Type B pancreatic cell (in vitro differentiated cells): ENCODE results near the gene FRRS1. TPM values are rescaled to one million over a fixed set of nuclear protein-coding genes. Genes with fewer than 3 reads are reported as not detected.
"Not testable (repeated sequence)": the region's sequence is repeated elsewhere in the genome, so short reads cannot be mapped to it uniquely, and the experiment has no call there.

Experiments used
- DNase-seq: peaks from one replicate; pipeline ENCODE4 v3.0.0; 2021; ENCODE audit warnings: mixed read lengths; ENCODE audit not compliant: unreplicated experiment; ENCODE audit errors: extremely low spot score
- H3K27ac Mint-ChIP-seq: 2 replicates; pipeline ENCODE4 v1.8.0; 2021; ENCODE audit warnings: mild to moderate bottlenecking, mixed read lengths
- H3K27me3 Mint-ChIP-seq: 2 replicates; pipeline ENCODE4 v1.8.0; 2021; ENCODE audit warnings: mixed read lengths
- H3K36me3 Mint-ChIP-seq: 2 replicates; pipeline ENCODE4 v1.8.0; 2021; ENCODE audit warnings: mixed read lengths
- H3K4me1 Mint-ChIP-seq: one replicate; pipeline ENCODE4 v1.8.0; 2021; ENCODE audit warnings: mixed read lengths; ENCODE audit not compliant: unreplicated experiment
- H3K4me3 Mint-ChIP-seq: 2 replicates; pipeline ENCODE4 v1.8.0; 2021; ENCODE audit warnings: mild to moderate bottlenecking, mixed read lengths
- H3K9me3 Mint-ChIP-seq: 2 replicates; pipeline ENCODE4 v1.8.0; 2021; ENCODE audit warnings: mixed read lengths
- total RNA-seq: library from RNA; stranded (reverse); gene quantifications from 2 replicates; pipeline ENCODE4 v1.2.1, GENCODE V29; 2021; ENCODE audit warnings: low replicate concordance
- TF ChIP-seq, protein P1 (sequence below): fragments of 200-600 bp; sonication (generic); conservative IDR thresholded peaks from 2 replicates; pipeline ENCODE4 v1.5.0; 2021; ENCODE audit warnings: antibody characterized with exemption, mild to moderate bottlenecking

Gene FRRS1
- total RNA-seq, 1 donor from 2014 or later: 6.4 TPM

- no peak overlapping the region for H3K4me3 Mint-ChIP-seq
Observed at GRCh38 chr1:99806882-99807281, 40.4 kb upstream of the FRRS1 start.

DNA sequence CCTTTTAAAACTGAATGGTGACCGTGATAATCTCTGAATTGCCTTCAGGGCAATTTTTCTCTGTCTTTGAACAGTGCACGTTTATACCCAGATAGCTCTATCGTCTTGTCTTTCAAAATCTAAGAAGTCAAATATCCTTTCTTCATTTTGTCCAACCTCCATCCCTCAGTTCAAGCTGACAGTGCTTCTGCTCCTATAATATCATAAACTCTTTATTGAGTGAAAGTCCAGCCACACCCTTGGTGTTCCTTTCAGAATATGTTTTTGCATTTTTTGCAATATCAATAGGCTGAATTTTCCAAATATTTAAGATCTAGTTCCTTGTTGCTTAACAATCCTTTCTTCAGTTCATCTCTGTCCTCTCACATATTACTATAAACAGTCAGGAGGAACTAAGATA is 35.1 kb upstream of the FRRS1 start:
- H3K4me3 Mint-ChIP-seq: no peak overlapping the region
- no peaks in the 10 kb centered on the region for H3K9me3 Mint-ChIP-seq
- peaks cover 5% of the 10 kb centered on the region for H3K27me3 Mint-ChIP-seq
- no peak overlapping the region for H3K27ac Mint-ChIP-seq
- TF ChIP-seq, protein P1, sequence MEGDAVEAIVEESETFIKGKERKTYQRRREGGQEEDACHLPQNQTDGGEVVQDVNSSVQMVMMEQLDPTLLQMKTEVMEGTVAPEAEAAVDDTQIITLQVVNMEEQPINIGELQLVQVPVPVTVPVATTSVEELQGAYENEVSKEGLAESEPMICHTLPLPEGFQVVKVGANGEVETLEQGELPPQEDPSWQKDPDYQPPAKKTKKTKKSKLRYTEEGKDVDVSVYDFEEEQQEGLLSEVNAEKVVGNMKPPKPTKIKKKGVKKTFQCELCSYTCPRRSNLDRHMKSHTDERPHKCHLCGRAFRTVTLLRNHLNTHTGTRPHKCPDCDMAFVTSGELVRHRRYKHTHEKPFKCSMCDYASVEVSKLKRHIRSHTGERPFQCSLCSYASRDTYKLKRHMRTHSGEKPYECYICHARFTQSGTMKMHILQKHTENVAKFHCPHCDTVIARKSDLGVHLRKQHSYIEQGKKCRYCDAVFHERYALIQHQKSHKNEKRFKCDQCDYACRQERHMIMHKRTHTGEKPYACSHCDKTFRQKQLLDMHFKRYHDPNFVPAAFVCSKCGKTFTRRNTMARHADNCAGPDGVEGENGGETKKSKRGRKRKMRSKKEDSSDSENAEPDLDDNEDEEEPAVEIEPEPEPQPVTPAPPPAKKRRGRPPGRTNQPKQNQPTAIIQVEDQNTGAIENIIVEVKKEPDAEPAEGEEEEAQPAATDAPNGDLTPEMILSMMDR: no peak
- H3K4me1 Mint-ChIP-seq: no peaks in the 10 kb centered on the region
- no peaks in the 10 kb centered on the region for H3K36me3 Mint-ChIP-seq
- no peak for DNase-seq

More at GRCh38 chr1:99806882-99807281, 40.4 kb upstream of the FRRS1 start:
- H3K36me3 Mint-ChIP-seq: no peaks in the 10 kb centered on the region
- H3K27ac Mint-ChIP-seq: no peak overlapping the region
- H3K9me3 Mint-ChIP-seq: no peaks in the 10 kb centered on the region
- H3K27me3 Mint-ChIP-seq: no peaks in the 10 kb centered on the region
- no peak for DNase-seq
- peaks cover 7% of the 10 kb centered on the region for H3K4me1 Mint-ChIP-seq
- TF ChIP-seq, protein P1: no peak

DNA sequence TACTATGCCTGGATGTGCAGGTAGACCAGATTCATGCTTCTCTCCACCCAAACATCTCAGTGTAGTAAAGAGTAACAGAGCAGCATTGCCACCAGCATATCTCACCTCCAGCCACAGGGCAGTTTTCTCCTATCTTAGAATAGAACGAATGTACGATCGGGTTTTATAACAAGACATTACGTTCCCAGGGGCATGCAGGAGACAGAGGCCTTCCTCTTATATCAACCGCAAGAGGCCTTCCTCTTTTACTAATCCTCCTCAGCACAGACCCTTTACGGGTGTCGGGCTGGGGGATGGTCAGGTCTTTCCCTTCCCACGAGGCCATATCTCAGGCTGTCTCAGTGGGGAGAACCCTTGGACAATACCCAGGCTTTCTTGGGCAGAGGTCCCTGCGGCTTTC is 27.4 kb upstream of the FRRS1 start:
- not testable (repeated sequence) for H3K4me1 Mint-ChIP-seq, H3K36me3 Mint-ChIP-seq, H3K9me3 Mint-ChIP-seq, H3K27ac Mint-ChIP-seq, DNase-seq, H3K4me3 Mint-ChIP-seq, H3K27me3 Mint-ChIP-seq

DNA sequence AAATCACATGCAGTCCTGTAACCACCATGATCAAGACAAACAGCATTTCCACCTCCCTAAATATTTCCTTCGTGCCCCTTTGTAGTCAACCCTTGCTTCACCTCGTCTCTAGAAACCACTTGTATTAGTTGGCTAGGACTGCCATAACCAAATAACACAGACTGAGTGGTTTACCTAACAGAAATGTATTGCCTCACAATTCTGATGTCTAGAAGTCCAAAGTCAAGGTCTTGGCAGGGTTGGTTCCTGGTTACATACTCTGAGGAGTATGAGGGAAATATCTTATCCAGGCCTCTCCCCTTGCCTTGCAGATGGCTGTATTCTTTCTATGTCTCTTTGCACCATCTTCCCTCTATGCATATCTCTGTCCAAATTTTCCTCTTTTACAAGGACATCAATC is 23.3 kb upstream of the FRRS1 start:
- no peak for DNase-seq
- no peaks in the 10 kb centered on the region for H3K4me1 Mint-ChIP-seq
- H3K4me3 Mint-ChIP-seq: no peak overlapping the region
- H3K27ac Mint-ChIP-seq: no peak overlapping the region
- TF ChIP-seq, protein P1: no peak
- H3K36me3 Mint-ChIP-seq: peaks cover 3% of the 10 kb centered on the region
- no peaks in the 10 kb centered on the region for H3K9me3 Mint-ChIP-seq
- H3K27me3 Mint-ChIP-seq: no peaks in the 10 kb centered on the region

GRCh38 chr1:99788896-99789295 is 22.5 kb upstream of the FRRS1 start:
- Mint-ChIP-seq H3K4me3 (no peak overlapping the region), H3K4me1 (no peaks in the 10 kb centered on the region), H3K27me3 (no peaks in the 10 kb centered on the region), H3K9me3 (no peaks in the 10 kb centered on the region), H3K27ac (no peak overlapping the region), H3K36me3 (peaks cover 3% of the 10 kb centered on the region)
- DNase-seq: no peak
- TF ChIP-seq, protein P1: no peak

DNA sequence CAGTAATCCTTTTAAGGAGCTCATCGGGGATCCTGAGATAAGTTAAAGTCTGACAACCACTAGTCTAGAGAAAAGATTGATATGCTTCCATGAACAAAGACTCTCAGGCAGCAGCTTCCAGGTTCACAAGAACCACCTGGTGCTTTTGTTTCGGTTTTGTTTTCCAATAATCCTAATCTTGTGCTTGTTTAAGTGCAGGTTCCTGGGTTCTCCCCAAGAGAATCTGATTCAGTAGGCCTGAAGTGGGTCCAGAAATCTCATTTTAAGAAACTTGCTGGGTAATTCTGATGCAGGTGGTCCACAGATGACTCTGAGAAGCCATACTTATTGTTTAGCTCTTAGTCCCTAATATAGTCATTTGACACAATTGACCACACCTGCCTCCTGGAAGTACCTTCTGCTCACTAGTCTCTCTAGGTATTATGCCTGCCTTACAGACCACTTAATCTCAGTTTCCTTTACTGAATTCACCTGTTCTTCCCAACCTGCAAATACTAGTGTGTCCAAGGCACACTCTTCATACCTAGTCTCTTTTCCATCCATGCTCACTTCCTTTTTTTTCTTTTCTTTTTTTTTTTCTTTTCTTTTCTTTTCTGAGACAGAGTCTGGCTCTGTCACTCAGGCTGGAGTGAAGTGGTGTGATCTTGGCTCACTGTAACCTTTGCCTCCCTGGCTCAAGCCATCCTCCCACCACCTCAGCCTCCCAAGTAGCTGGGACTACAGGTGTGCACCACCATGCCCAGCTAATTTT is 20.5 kb upstream of the FRRS1 start:
- H3K4me3 Mint-ChIP-seq: no peak overlapping the region
- no peaks in the 10 kb centered on the region for H3K4me1 Mint-ChIP-seq
- TF ChIP-seq, protein P1: no peak
- no peak overlapping the region for H3K27ac Mint-ChIP-seq
- H3K27me3 Mint-ChIP-seq: no peaks in the 10 kb centered on the region
- no peaks in the 10 kb centered on the region for H3K9me3 Mint-ChIP-seq
- H3K36me3 Mint-ChIP-seq: peaks cover 3% of the 10 kb centered on the region
- DNase-seq: no peak
